Measurements from ENCODE around the gene SCT. TPM values are rescaled to one million over a fixed set of nuclear protein-coding genes. Genes with fewer than 3 reads are reported as not detected.

SCT gene
- total and polyA plus RNA-seq, 2 experiments from 2014 or later: 4.3 to 8.9 TPM

GRCh38 chr11:587546-587945 lies 39.4 kb downstream of the SCT start:
- Histone ChIP-seq H3K4me3 (no peak overlapping the region), H3K9me3 (ENCODE audit: low read depth) (no peaks in the 10 kb centered on the region), H3K27ac (no peak overlapping the region), H3K4me1 (ENCODE audit: low read depth) (no peaks in the 10 kb centered on the region), H3K36me3 (peaks cover 29% of the 10 kb centered on the region), H3K27me3 (no peaks in the 10 kb centered on the region)
- no peak for TF ChIP-seq CTCF (IDR thresholded peaks at IDR 0.05; ENCODE audit: low read depth, low read length)
- no peak for DNase-seq (ENCODE audit: low read depth in 1 of 2, low spot score in 1 of 2)

GRCh38 chr11:586376-587316 lies 40.3 kb downstream of the SCT start:
- DNase-seq (ENCODE audit: low read depth in 1 of 2, low spot score in 1 of 2): no peak
- TF ChIP-seq CTCF (IDR thresholded peaks at IDR 0.05; ENCODE audit: low read depth, low read length): no peak
- Histone ChIP-seq H3K27ac (no peak overlapping the region), H3K9me3 (ENCODE audit: low read depth) (no peaks in the 10 kb centered on the region), H3K27me3 (no peaks in the 10 kb centered on the region), H3K36me3 (peaks cover 25% of the 10 kb centered on the region), H3K4me3 (no peak overlapping the region), H3K4me1 (ENCODE audit: low read depth) (no peaks in the 10 kb centered on the region)

DNA sequence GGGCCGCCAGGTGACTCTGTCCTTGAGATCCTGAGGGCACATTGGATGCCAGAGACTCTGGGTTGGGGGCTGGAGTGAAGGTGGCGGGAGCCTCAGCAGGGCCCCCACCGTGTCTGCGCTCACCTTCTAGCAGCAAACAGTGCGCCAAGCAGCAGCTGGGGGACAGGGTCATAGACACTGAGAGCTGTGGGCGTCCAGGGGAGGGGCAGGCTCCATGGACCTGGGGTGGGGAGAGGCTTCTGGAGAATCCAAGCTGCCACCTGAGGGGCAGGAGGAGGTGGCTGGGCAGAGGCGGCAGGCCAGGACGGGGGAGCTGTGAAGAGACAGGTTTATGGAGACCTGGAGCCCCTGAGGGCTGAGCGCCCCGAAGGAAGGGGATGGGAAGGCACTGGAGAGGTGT lies 42.7 kb downstream of the SCT start:
- H3K4me3 ChIP-seq: no peak overlapping the region
- peaks cover 5% of the 10 kb centered on the region for H3K4me1 ChIP-seq (ENCODE audit: low read depth)
- H3K36me3 ChIP-seq: peaks cover 22% of the 10 kb centered on the region
- no peak for DNase-seq (ENCODE audit: low read depth in 1 of 2, low spot score in 1 of 2)
- H3K27ac ChIP-seq: no peak overlapping the region
- no peaks in the 10 kb centered on the region for H3K27me3 ChIP-seq
- no peaks in the 10 kb centered on the region for H3K9me3 ChIP-seq (ENCODE audit: low read depth)
- TF ChIP-seq CTCF (IDR thresholded peaks at IDR 0.05; ENCODE audit: low read depth, low read length): no peak

- DNase-seq (ENCODE audit: low read depth in 1 of 2, low spot score in 1 of 2): no peak
- no peaks in the 10 kb centered on the region for H3K9me3 ChIP-seq (ENCODE audit: low read depth)
- no peaks in the 10 kb centered on the region for H3K27me3 ChIP-seq
- no peak overlapping the region for H3K27ac ChIP-seq
- peaks cover 19% of the 10 kb centered on the region for H3K4me1 ChIP-seq (ENCODE audit: low read depth)
- no peak for TF ChIP-seq CTCF (IDR thresholded peaks at IDR 0.05; ENCODE audit: low read depth, low read length)
- peaks cover 8% of the 10 kb centered on the region for H3K36me3 ChIP-seq
- H3K4me3 ChIP-seq: no peak overlapping the region
Observed at GRCh38 chr11:581752-582151, 45.2 kb downstream of the SCT start.

- Histone ChIP-seq H3K27me3 (no peaks in the 10 kb centered on the region), H3K4me3 (no peak overlapping the region), H3K4me1 (ENCODE audit: low read depth) (peaks cover 19% of the 10 kb centered on the region), H3K36me3 (peaks cover 8% of the 10 kb centered on the region), H3K27ac (no peak overlapping the region), H3K9me3 (ENCODE audit: low read depth) (no peaks in the 10 kb centered on the region)
- TF ChIP-seq CTCF (IDR thresholded peaks at IDR 0.05; ENCODE audit: low read depth, low read length): no peak
- no peak for DNase-seq (ENCODE audit: low read depth in 1 of 2, low spot score in 1 of 2)
Observed at GRCh38 chr11:581342-581741, 45.6 kb downstream of the SCT start.

Measured in cardiac muscle cell (in vitro differentiated cells and primary cell).